ENCODE data around the gene BCL11B.

Gene BCL11B

GRCh38 chr14:99247101-99247729 is 24.8 kb downstream of the BCL11B start:
- Mint-ChIP-seq H3K4me1 (ENCODE audit: low read depth) (no peaks in the 10 kb centered on the region), H3K36me3 (ENCODE audit: low read depth) (no peaks in the 10 kb centered on the region), H3K27ac (no peak overlapping the region), H3K4me3 (no peak overlapping the region), H3K9me3 (no peaks in the 10 kb centered on the region), H3K27me3 (peaks cover 71% of the 10 kb centered on the region)
- intact Hi-C loops (cut with micrococcal nuclease): no loop called here

- Mint-ChIP-seq H3K36me3 (ENCODE audit: low read depth) (no peaks in the 10 kb centered on the region), H3K9me3 (no peaks in the 10 kb centered on the region), H3K27me3 (peaks cover 74% of the 10 kb centered on the region), H3K4me3 (no peak overlapping the region), H3K4me1 (ENCODE audit: low read depth) (no peaks in the 10 kb centered on the region), H3K27ac (no peak overlapping the region)
- intact Hi-C loops (cut with micrococcal nuclease): no loop called here
Measured at GRCh38 chr14:99246536-99247097, 25.4 kb downstream of the BCL11B start.

GRCh38 chr14:99245564-99246511 is 26.2 kb downstream of the BCL11B start:
- Mint-ChIP-seq H3K27me3 (peaks cover 78% of the 10 kb centered on the region), H3K27ac (no peak overlapping the region), H3K4me3 (no peak overlapping the region), H3K36me3 (ENCODE audit: low read depth) (no peaks in the 10 kb centered on the region), H3K4me1 (ENCODE audit: low read depth) (no peaks in the 10 kb centered on the region), H3K9me3 (no peaks in the 10 kb centered on the region)
- intact Hi-C loops (cut with micrococcal nuclease): no loop called here

- no peaks in the 10 kb centered on the region for H3K9me3 Mint-ChIP-seq
- H3K36me3 Mint-ChIP-seq (ENCODE audit: low read depth): no peaks in the 10 kb centered on the region
- intact Hi-C loops (cut with micrococcal nuclease): no loop called here
- H3K4me1 Mint-ChIP-seq (ENCODE audit: low read depth): no peaks in the 10 kb centered on the region
- H3K27me3 Mint-ChIP-seq: peaks cover 78% of the 10 kb centered on the region
- no peak overlapping the region for H3K27ac Mint-ChIP-seq
- no peak overlapping the region for H3K4me3 Mint-ChIP-seq
Measured at GRCh38 chr14:99244941-99245563, 26.9 kb downstream of the BCL11B start.

GRCh38 chr14:99244367-99244901 is 27.6 kb downstream of the BCL11B start:
- peaks cover 84% of the 10 kb centered on the region for H3K27me3 Mint-ChIP-seq
- no peaks in the 10 kb centered on the region for H3K36me3 Mint-ChIP-seq (ENCODE audit: low read depth)

GRCh38 chr14:99242816-99243721 is 28.9 kb downstream of the BCL11B start:
- no peak overlapping the region for H3K4me3 Mint-ChIP-seq
- no peaks in the 10 kb centered on the region for H3K4me1 Mint-ChIP-seq (ENCODE audit: low read depth)
- H3K27me3 Mint-ChIP-seq: peaks cover 84% of the 10 kb centered on the region
- intact Hi-C loops (cut with micrococcal nuclease): no loop called here
- H3K36me3 Mint-ChIP-seq (ENCODE audit: low read depth): no peaks in the 10 kb centered on the region
- H3K9me3 Mint-ChIP-seq: no peaks in the 10 kb centered on the region
- H3K27ac Mint-ChIP-seq: no peak overlapping the region

More at GRCh38 chr14:99244367-99244901, 27.6 kb downstream of the BCL11B start:
- Mint-ChIP-seq H3K4me1 (ENCODE audit: low read depth) (no peaks in the 10 kb centered on the region), H3K27ac (no peak overlapping the region), H3K4me3 (no peak overlapping the region), H3K9me3 (no peaks in the 10 kb centered on the region)
- intact Hi-C loops (cut with micrococcal nuclease): no loop called here

- Mint-ChIP-seq H3K27me3 (peaks cover 75% of the 10 kb centered on the region), H3K9me3 (no peaks in the 10 kb centered on the region), H3K36me3 (ENCODE audit: low read depth) (no peaks in the 10 kb centered on the region), H3K4me1 (ENCODE audit: low read depth) (no peaks in the 10 kb centered on the region), H3K27ac (no peak overlapping the region), H3K4me3 (no peak overlapping the region)
- intact Hi-C loops (cut with micrococcal nuclease): no loop called here
Measured at GRCh38 chr14:99242238-99242637, 29.8 kb downstream of the BCL11B start.

GRCh38 chr14:99241325-99242010 is 30.5 kb downstream of the BCL11B start:
- Mint-ChIP-seq H3K36me3 (ENCODE audit: low read depth) (no peaks in the 10 kb centered on the region), H3K27me3 (peaks cover 69% of the 10 kb centered on the region), H3K4me3 (no peak overlapping the region), H3K4me1 (ENCODE audit: low read depth) (no peaks in the 10 kb centered on the region), H3K9me3 (no peaks in the 10 kb centered on the region), H3K27ac (no peak overlapping the region)
- intact Hi-C loops (cut with micrococcal nuclease): no loop called here

GRCh38 chr14:99240627-99241324 is 31.2 kb downstream of the BCL11B start:
- H3K9me3 Mint-ChIP-seq: peaks cover 2% of the 10 kb centered on the region
- intact Hi-C loops (cut with micrococcal nuclease): no loop called here
- H3K4me3 Mint-ChIP-seq: no peak overlapping the region
- peaks cover 69% of the 10 kb centered on the region for H3K27me3 Mint-ChIP-seq
- no peak overlapping the region for H3K27ac Mint-ChIP-seq
- H3K36me3 Mint-ChIP-seq (ENCODE audit: low read depth): no peaks in the 10 kb centered on the region
- no peaks in the 10 kb centered on the region for H3K4me1 Mint-ChIP-seq (ENCODE audit: low read depth)

- H3K9me3 Mint-ChIP-seq: peaks cover 13% of the 10 kb centered on the region
- H3K4me3 Mint-ChIP-seq: no peak overlapping the region
- H3K36me3 Mint-ChIP-seq (ENCODE audit: low read depth): no peaks in the 10 kb centered on the region
- no peak overlapping the region for H3K27ac Mint-ChIP-seq
- intact Hi-C loops (cut with micrococcal nuclease): no loop called here
- peaks cover 68% of the 10 kb centered on the region for H3K27me3 Mint-ChIP-seq
- no peaks in the 10 kb centered on the region for H3K4me1 Mint-ChIP-seq (ENCODE audit: low read depth)
Measured at GRCh38 chr14:99239661-99240092, 32.3 kb downstream of the BCL11B start.

GRCh38 chr14:99238216-99238615 is 33.8 kb downstream of the BCL11B start:
- intact Hi-C loops (cut with micrococcal nuclease): no loop called here
- H3K4me3 Mint-ChIP-seq: no peak overlapping the region
- no peaks in the 10 kb centered on the region for H3K4me1 Mint-ChIP-seq (ENCODE audit: low read depth)
- H3K9me3 Mint-ChIP-seq: peaks cover 14% of the 10 kb centered on the region
- no peaks in the 10 kb centered on the region for H3K36me3 Mint-ChIP-seq (ENCODE audit: low read depth)
- H3K27ac Mint-ChIP-seq: no peak overlapping the region
- H3K27me3 Mint-ChIP-seq: peaks cover 68% of the 10 kb centered on the region

GRCh38 chr14:99237288-99237687 is 34.7 kb downstream of the BCL11B start:
- H3K9me3 Mint-ChIP-seq: peaks cover 14% of the 10 kb centered on the region

More at GRCh38 chr14:99237288-99237687, 34.7 kb downstream of the BCL11B start:
- Mint-ChIP-seq H3K27ac (no peak overlapping the region), H3K4me3 (no peak overlapping the region), H3K27me3 (peaks cover 69% of the 10 kb centered on the region), H3K4me1 (ENCODE audit: low read depth) (no peaks in the 10 kb centered on the region), H3K36me3 (ENCODE audit: low read depth) (no peaks in the 10 kb centered on the region)
- intact Hi-C loops (cut with micrococcal nuclease): no loop called here

Data from dendritic cell treated with granulocyte-macrophage colony-stimulating factor and Interleukin-4, amounts not matched to agents 40 ng/mL and 50 ng/mL, for 4 days (primary cell).